Activated naive CD4-positive, alpha-beta T cell treated with anti-CD3 and anti-CD28 coated beads, Interleukin-2, amount 50 U/mL, for 24 hours (primary cell): Measurements from ENCODE around the gene AKNA.

Experiments used
- H3K27ac Mint-ChIP-seq: one replicate; pipeline ENCODE4 v1.8.0; 2021; ENCODE audit warnings: mild to moderate bottlenecking, mixed read lengths
- H3K27me3 Mint-ChIP-seq: one replicate; pipeline ENCODE4 v1.8.0; 2021; ENCODE audit warnings: mixed read lengths
- H3K36me3 Mint-ChIP-seq: one replicate; pipeline ENCODE4 v1.8.0; 2021; ENCODE audit warnings: mixed read lengths
- H3K4me1 Mint-ChIP-seq: one replicate; pipeline ENCODE4 v1.8.0; 2021; ENCODE audit warnings: mixed read lengths
- H3K4me3 Mint-ChIP-seq: one replicate; pipeline ENCODE4 v1.8.0; 2021; ENCODE audit warnings: mild to moderate bottlenecking, mixed read lengths
- H3K9me3 Mint-ChIP-seq: one replicate; pipeline ENCODE4 v1.8.0; 2021; ENCODE audit warnings: mixed read lengths

The AKNA gene

GRCh38 chr9:114387680-114388356, at the start of gene AKNA:
Gene AKNA, minus strand, starts transcription at chr9:114387982. Its CDS starts 6,649 bp downstream, at chr9:114381333.
- Mint-ChIP-seq H3K4me3 (peak within 1 kb of the TSS; percentile 95), H3K27me3 (no peaks in the 10 kb centered on the region), H3K4me1 (peaks cover 81% of the 10 kb centered on the region), H3K9me3 (no peaks in the 10 kb centered on the region), H3K36me3 (peaks cover 8% of the 10 kb centered on the region), H3K27ac (peak within 1 kb of the TSS; percentile 99)

- Mint-ChIP-seq H3K4me1 (peaks cover 3% of the 10 kb centered on the region), H3K4me3 (no peak overlapping the region), H3K9me3 (no peaks in the 10 kb centered on the region), H3K36me3 (no peaks in the 10 kb centered on the region), H3K27ac (no peak overlapping the region), H3K27me3 (no peaks in the 10 kb centered on the region)
Observed at GRCh38 chr9:114437401-114437893, 49.7 kb upstream of the AKNA start.

GRCh38 chr9:114434878-114435311, 47.1 kb upstream of the AKNA start:
- Mint-ChIP-seq H3K36me3 (no peaks in the 10 kb centered on the region), H3K4me3 (no peak overlapping the region), H3K27ac (no peak overlapping the region), H3K9me3 (no peaks in the 10 kb centered on the region), H3K4me1 (peaks cover 3% of the 10 kb centered on the region), H3K27me3 (no peaks in the 10 kb centered on the region)

- Mint-ChIP-seq H3K27ac (peak overlapping the region; percentile 69), H3K36me3 (no peaks in the 10 kb centered on the region), H3K4me1 (peaks cover 3% of the 10 kb centered on the region), H3K4me3 (no peak overlapping the region), H3K9me3 (no peaks in the 10 kb centered on the region), H3K27me3 (no peaks in the 10 kb centered on the region)
Observed at GRCh38 chr9:114433720-114434255, 46.0 kb upstream of the AKNA start.

GRCh38 chr9:114433086-114433485, 45.3 kb upstream of the AKNA start:
- H3K4me1 Mint-ChIP-seq: peaks cover 3% of the 10 kb centered on the region
- H3K27ac Mint-ChIP-seq: no peak overlapping the region
- H3K27me3 Mint-ChIP-seq: no peaks in the 10 kb centered on the region
- H3K9me3 Mint-ChIP-seq: no peaks in the 10 kb centered on the region
- no peaks in the 10 kb centered on the region for H3K36me3 Mint-ChIP-seq
- H3K4me3 Mint-ChIP-seq: no peak overlapping the region

- no peaks in the 10 kb centered on the region for H3K27me3 Mint-ChIP-seq
- no peak overlapping the region for H3K27ac Mint-ChIP-seq
- peaks cover 3% of the 10 kb centered on the region for H3K4me1 Mint-ChIP-seq
- H3K36me3 Mint-ChIP-seq: no peaks in the 10 kb centered on the region
- no peak overlapping the region for H3K4me3 Mint-ChIP-seq
- H3K9me3 Mint-ChIP-seq: no peaks in the 10 kb centered on the region
Observed at GRCh38 chr9:114432323-114433067, 44.7 kb upstream of the AKNA start.

- Mint-ChIP-seq H3K27ac (no peak overlapping the region), H3K4me3 (no peak overlapping the region), H3K36me3 (no peaks in the 10 kb centered on the region), H3K9me3 (no peaks in the 10 kb centered on the region), H3K4me1 (peaks cover 3% of the 10 kb centered on the region), H3K27me3 (no peaks in the 10 kb centered on the region)
Observed at GRCh38 chr9:114431770-114432169, 44.0 kb upstream of the AKNA start.

GRCh38 chr9:114431003-114431402, 43.2 kb upstream of the AKNA start:
- H3K9me3 Mint-ChIP-seq: no peaks in the 10 kb centered on the region
- no peaks in the 10 kb centered on the region for H3K36me3 Mint-ChIP-seq
- peaks cover 3% of the 10 kb centered on the region for H3K4me1 Mint-ChIP-seq

GRCh38 chr9:114430457-114430856, 42.7 kb upstream of the AKNA start:
- no peak overlapping the region for H3K27ac Mint-ChIP-seq
- H3K4me1 Mint-ChIP-seq: peaks cover 3% of the 10 kb centered on the region
- H3K4me3 Mint-ChIP-seq: no peak overlapping the region
- H3K36me3 Mint-ChIP-seq: no peaks in the 10 kb centered on the region
- no peaks in the 10 kb centered on the region for H3K9me3 Mint-ChIP-seq
- no peaks in the 10 kb centered on the region for H3K27me3 Mint-ChIP-seq

More at GRCh38 chr9:114431003-114431402, 43.2 kb upstream of the AKNA start:
- H3K4me3 Mint-ChIP-seq: no peak overlapping the region
- no peaks in the 10 kb centered on the region for H3K27me3 Mint-ChIP-seq
- H3K27ac Mint-ChIP-seq: no peak overlapping the region

- peaks cover 3% of the 10 kb centered on the region for H3K4me1 Mint-ChIP-seq
- H3K4me3 Mint-ChIP-seq: no peak overlapping the region
- no peaks in the 10 kb centered on the region for H3K36me3 Mint-ChIP-seq
- no peaks in the 10 kb centered on the region for H3K9me3 Mint-ChIP-seq
- H3K27me3 Mint-ChIP-seq: no peaks in the 10 kb centered on the region
- no peak overlapping the region for H3K27ac Mint-ChIP-seq
Observed at GRCh38 chr9:114429488-114429887, 41.7 kb upstream of the AKNA start.

GRCh38 chr9:114428466-114428865, 40.7 kb upstream of the AKNA start:
- Mint-ChIP-seq H3K4me3 (no peak overlapping the region), H3K27ac (no peak overlapping the region), H3K4me1 (no peaks in the 10 kb centered on the region), H3K27me3 (no peaks in the 10 kb centered on the region), H3K9me3 (no peaks in the 10 kb centered on the region), H3K36me3 (no peaks in the 10 kb centered on the region)

GRCh38 chr9:114427644-114428043, 39.9 kb upstream of the AKNA start:
- H3K36me3 Mint-ChIP-seq: no peaks in the 10 kb centered on the region
- H3K9me3 Mint-ChIP-seq: no peaks in the 10 kb centered on the region
- no peaks in the 10 kb centered on the region for H3K27me3 Mint-ChIP-seq
- H3K27ac Mint-ChIP-seq: no peak overlapping the region
- H3K4me3 Mint-ChIP-seq: no peak overlapping the region
- H3K4me1 Mint-ChIP-seq: no peaks in the 10 kb centered on the region

GRCh38 chr9:114426046-114426948, 38.5 kb upstream of the AKNA start:
- H3K4me1 Mint-ChIP-seq: no peaks in the 10 kb centered on the region
- no peaks in the 10 kb centered on the region for H3K36me3 Mint-ChIP-seq
- no peak overlapping the region for H3K27ac Mint-ChIP-seq
- H3K9me3 Mint-ChIP-seq: no peaks in the 10 kb centered on the region
- H3K27me3 Mint-ChIP-seq: no peaks in the 10 kb centered on the region
- no peak overlapping the region for H3K4me3 Mint-ChIP-seq

GRCh38 chr9:114425126-114425525, 37.3 kb upstream of the AKNA start:
- H3K27ac Mint-ChIP-seq: no peak overlapping the region
- no peaks in the 10 kb centered on the region for H3K27me3 Mint-ChIP-seq
- no peak overlapping the region for H3K4me3 Mint-ChIP-seq
- no peaks in the 10 kb centered on the region for H3K4me1 Mint-ChIP-seq
- H3K9me3 Mint-ChIP-seq: no peaks in the 10 kb centered on the region
- H3K36me3 Mint-ChIP-seq: no peaks in the 10 kb centered on the region

GRCh38 chr9:114424126-114424525, 36.3 kb upstream of the AKNA start:
- no peaks in the 10 kb centered on the region for H3K36me3 Mint-ChIP-seq
- H3K9me3 Mint-ChIP-seq: no peaks in the 10 kb centered on the region
- H3K4me1 Mint-ChIP-seq: no peaks in the 10 kb centered on the region
- H3K27me3 Mint-ChIP-seq: no peaks in the 10 kb centered on the region
- H3K4me3 Mint-ChIP-seq: no peak overlapping the region
- H3K27ac Mint-ChIP-seq: no peak overlapping the region
